Measurements from ENCODE around the gene SKOR2. TPM values are rescaled to one million over a fixed set of nuclear protein-coding genes. Genes with fewer than 3 reads are reported as not detected.

SKOR2 gene
- total and polyA plus RNA-seq, 9 of the 15 experiments (the other 6 are each of a cell fraction or from before 2014, with no cell fraction given), result not detected

DNA sequence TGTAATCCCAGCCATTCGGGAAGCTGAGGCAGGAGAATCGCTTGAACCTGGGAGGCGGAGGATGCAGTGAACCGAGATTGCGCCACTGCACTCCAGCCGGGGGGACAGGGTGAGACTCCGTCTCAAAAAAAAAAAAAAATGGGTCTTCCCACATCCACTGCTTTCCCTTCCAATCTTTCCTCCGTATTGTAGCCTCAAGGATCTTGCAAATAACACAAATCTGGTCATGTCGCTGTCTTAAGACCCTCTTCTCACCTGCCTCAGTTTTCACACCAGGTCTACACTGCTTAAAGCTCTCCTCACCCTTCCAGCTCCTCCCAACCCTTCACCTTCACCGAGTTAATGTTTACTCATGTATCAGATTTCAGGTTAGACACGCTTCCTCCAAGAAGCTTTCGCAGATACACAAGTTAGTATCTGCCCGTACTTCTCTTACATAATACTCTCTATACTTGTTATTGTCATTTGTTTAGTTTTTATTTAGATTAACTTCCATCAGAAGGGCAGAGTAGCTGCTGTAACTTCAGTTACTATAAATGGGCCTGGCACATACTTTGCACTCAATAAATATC lies 76.8 kb downstream of the SKOR2 start:
- WGBS (ENCODE audit: insufficient coverage, low coverage, missing lambda C conversion rate), result 23% methylated on average over 5 of the region's 13 CpGs
- no TSS peak for BruUV-seq (replicated peaks)
- TF ChIP-seq, protein P1, sequence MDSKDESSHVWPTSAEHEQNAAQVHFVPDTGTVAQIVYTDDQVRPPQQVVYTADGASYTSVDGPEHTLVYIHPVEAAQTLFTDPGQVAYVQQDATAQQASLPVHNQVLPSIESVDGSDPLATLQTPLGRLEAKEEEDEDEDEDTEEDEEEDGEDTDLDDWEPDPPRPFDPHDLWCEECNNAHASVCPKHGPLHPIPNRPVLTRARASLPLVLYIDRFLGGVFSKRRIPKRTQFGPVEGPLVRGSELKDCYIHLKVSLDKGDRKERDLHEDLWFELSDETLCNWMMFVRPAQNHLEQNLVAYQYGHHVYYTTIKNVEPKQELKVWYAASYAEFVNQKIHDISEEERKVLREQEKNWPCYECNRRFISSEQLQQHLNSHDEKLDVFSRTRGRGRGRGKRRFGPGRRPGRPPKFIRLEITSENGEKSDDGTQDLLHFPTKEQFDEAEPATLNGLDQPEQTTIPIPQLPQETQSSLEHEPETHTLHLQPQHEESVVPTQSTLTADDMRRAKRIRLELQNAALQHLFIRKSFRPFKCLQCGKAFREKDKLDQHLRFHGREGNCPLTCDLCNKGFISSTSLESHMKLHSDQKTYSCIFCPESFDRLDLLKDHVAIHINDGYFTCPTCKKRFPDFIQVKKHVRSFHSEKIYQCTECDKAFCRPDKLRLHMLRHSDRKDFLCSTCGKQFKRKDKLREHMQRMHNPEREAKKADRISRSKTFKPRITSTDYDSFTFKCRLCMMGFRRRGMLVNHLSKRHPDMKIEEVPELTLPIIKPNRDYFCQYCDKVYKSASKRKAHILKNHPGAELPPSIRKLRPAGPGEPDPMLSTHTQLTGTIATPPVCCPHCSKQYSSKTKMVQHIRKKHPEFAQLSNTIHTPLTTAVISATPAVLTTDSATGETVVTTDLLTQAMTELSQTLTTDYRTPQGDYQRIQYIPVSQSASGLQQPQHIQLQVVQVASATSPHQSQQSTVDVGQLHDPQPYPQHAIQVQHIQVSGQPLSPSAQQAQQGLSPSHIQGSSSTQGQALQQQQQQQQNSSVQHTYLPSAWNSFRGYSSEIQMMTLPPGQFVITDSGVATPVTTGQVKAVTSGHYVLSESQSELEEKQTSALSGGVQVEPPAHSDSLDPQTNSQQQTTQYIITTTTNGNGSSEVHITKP (IDR thresholded peaks at IDR 0.05; ENCODE audit: partially characterized antibody), result peak; percentile 58
- TF ChIP-seq ZNF134 (CRISPR knock-in tag; conservative IDR thresholded peaks at IDR 0.05), result peak; percentile 69
- TF ChIP-seq, protein P2, sequence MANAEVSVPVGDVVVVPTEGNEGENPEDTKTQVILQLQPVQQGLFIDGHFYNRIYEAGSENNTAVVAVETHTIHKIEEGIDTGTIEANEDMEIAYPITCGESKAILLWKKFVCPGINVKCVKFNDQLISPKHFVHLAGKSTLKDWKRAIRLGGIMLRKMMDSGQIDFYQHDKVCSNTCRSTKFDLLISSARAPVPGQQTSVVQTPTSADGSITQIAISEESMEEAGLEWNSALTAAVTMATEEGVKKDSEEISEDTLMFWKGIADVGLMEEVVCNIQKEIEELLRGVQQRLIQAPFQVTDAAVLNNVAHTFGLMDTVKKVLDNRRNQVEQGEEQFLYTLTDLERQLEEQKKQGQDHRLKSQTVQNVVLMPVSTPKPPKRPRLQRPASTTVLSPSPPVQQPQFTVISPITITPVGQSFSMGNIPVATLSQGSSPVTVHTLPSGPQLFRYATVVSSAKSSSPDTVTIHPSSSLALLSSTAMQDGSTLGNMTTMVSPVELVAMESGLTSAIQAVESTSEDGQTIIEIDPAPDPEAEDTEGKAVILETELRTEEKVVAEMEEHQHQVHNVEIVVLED (CRISPR knock-in tag; IDR thresholded peaks at IDR 0.05), result no peak
- TF ChIP-seq ZFP36 (IDR thresholded peaks at IDR 0.05; ENCODE audit: low read depth, low read length, partially characterized antibody), result peak; percentile 47
- FAIRE-seq, result no peak
- DNase-seq (ENCODE audit: extremely low read depth in 1 of 4, low spot score in 3 of 4), result no peak
- Histone ChIP-seq H3K9me1 (ENCODE audit: control insufficient read depth, insufficient read depth, low read length) (no peaks in the 10 kb centered on the region), H4K20me1 (replicated peaks; ENCODE audit: control insufficient read depth, insufficient read depth, low read length) (0 out of 2 replicates have a peak, but pooled peaks cover 9% of the 10 kb centered on the region), H3K27me3 (ENCODE audit: control insufficient read depth in 2 of 2, insufficient read depth in 2 of 2, low read length in 2 of 2) (no peaks in the 10 kb centered on the region), H3K79me2 (ENCODE audit: control insufficient read depth, insufficient read depth, low read length) (peaks cover 60% of the 10 kb centered on the region), H3K36me3 (ENCODE audit: control insufficient read depth, insufficient read depth, low read length) (no peaks in the 10 kb centered on the region; the same call in 2 of the 3 replicates), H3K9me3 (replicated peaks; ENCODE audit: control insufficient read depth, insufficient read depth, low read depth, low read length) (no peaks in the 10 kb centered on the region), H3K4me2 (ENCODE audit: insufficient read depth, low read length) (peak overlapping the region; percentile 83; the same call in 1 of the 2 replicates), H3K4me1 (replicated peaks in 1 of 2; ENCODE audit: control insufficient read depth in 2 of 2, insufficient read depth in 2 of 2, low read length in 2 of 2) (peaks cover 0 to 16% of the 10 kb centered on the region in 2 experiments; a peak in 4 of 5 replicates), H2AFZ (ENCODE audit: low read depth, low read length) (no peak overlapping the region), H3K4me3 (peak overlapping the region; percentile 97; the same call in 1 of the 2 replicates), H3K9ac (ENCODE audit: insufficient read depth in 1 of 2, low read depth in 2 of 2, low read length in 2 of 2) (no peak overlapping the region), H3K27ac (ENCODE audit: extremely low read depth, low read depth, low read length) (no peak overlapping the region)
- ChIA-PET CTCF (ENCODE audit: low intra/inter-chr PET ratio) (no interaction called here), POLR2A (interaction anchor here (0.7 to 1.1 kb wide), 2 partner anchors 25 to 1289 kb away, joined by 3 read pairs; partner anchors contain the start of gene HDHD2)
- intact Hi-C loops (cut with micrococcal nuclease), result no loop called here
- no peak for ATAC-seq
- in situ Hi-C loops (cut with MboI), result no loop called here
